KG1 (cell line): ENCODE measurements around the gene PCDHA1.
"Not testable (repeated sequence)": the region's sequence is repeated elsewhere in the genome, so short reads cannot be mapped to it uniquely, and the experiment has no call there.

Source experiments
- DNase-seq: peaks from one replicate; lab custom pipeline; 2025; lab: John Stamatoyannopoulos, UW

The PCDHA1 gene

DNA sequence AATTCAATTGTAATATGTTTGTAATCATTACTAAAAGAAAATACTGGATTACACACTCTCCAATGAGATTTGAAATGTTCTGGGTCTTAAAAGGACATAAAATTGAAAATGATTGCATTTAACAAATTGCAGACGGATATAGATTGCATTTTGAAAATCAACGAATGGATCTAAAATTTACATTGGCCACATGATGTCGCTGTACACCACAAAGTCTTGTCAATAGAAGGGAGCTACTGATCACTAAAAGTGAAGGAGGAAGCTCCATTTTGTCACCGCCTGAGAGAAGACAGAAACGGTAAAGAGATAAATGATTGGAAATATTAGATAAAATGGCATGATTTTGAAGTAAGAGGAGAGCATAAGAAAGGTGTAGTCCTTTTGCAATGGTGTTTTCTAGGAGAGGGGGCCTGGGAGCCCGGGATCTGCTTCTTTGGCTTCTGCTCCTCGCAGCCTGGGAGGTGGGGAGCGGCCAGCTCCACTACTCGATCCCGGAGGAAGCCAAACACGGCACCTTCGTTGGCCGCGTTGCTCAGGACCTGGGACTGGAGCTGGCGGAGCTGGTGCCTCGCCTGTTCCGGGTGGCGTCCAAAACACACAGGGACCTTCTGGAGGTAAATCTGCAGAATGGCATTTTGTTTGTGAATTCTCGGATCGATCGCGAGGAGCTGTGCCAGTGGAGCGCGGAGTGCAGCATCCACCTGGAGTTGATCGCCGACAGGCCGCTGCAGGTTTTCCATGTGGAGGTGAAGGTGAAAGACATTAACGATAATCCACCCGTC, at the start of gene PCDHA1:
Gene PCDHA1 (plus strand): TSS at position 236 of the 782 bp plus-strand sequence.
- no peak for DNase-seq

DNA sequence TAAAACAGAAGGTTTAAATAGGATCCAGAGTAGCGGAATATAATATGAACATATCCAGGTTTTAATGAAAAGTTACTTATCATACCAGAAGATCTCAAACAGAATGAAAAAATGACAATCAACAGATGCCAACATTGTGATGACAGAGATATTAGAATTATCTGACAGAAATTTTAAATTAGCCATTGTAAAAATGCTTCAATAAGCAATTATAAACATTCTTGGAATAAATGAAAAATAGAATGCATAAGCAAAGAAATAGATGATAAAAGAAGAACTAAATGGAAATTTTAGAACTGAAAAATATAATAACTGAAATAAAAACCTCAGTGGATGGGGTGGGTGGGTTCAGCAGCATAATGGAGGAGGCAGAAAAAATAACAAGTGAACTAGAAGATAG, 48.5 kb upstream of the PCDHA1 start:
- no peak for DNase-seq

DNA sequence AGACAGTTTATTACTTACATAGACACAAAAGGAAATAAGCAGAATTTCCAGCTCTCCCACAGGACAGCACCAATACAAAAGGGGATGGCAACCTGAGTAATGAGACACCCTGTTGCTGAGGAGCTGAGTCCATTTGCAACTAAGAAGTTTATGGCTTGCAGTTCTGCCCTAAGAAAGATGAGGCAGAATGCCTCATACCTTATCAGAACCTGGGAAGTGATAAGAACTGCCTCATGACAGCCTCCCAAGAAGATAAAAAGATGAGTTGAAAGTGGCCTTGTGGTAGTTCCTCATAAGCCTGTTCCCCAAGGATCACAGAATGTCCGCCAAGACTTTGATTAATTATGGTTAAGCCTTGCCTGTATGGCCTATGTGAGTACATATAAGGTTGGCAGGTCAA, 44.0 kb upstream of the PCDHA1 start:
- no peak for DNase-seq

DNA sequence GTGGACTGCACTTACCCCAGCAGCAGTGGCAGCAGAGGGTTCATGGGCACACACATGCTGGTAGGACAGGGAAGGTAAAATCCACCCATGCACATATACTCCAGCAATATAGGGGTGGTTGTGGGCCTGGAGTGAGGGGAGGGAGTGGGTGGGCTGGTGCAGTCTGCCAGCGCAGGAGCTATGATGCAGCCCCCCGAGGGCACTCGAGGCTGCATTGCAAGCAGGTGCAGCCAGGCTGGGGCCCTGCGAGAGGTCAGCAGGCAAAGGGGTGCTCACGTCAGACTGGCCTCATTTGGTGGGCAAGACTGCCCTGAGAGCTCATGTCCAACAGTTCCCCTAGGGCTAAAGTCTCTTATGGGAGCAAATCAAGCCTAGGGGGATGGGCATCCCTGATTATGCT, 32.4 kb upstream of the PCDHA1 start:
- DNase-seq: no peak

DNA sequence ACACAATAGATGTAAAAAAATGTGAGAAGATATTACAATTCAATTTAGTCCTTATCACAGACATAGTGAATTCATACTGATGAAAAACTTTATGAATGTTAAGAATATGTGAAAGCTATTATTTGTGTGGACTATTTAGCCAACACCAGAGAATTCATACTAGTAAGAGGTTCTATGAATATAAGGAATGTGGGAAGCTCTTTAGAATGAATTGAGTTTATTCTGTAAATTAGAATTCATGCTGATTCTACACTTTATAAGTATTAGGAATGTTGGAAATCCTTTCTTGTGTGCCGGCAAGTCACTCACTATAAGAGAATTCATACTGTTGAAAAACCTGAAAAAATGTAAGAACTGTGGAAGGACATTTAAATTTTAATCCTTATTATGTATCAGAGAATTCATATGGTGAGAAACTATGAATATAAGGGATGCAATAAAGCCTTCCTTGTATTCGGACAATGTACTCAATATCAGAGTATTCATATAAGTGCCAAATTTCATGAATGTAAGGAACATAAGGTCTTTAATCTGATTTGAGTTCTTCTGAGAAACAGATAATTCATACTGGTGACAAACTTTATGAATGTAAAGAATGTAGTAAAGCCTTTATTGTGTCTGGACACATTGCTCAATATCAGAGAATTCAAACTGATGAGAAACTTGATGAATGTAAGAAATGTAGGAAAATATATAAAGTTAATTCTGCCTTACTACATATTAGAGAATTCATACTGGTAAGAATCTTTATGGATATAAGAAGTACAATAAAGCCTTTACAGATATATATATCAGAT, 21.6 kb upstream of the PCDHA1 start:
- DNase-seq: no peak

DNA sequence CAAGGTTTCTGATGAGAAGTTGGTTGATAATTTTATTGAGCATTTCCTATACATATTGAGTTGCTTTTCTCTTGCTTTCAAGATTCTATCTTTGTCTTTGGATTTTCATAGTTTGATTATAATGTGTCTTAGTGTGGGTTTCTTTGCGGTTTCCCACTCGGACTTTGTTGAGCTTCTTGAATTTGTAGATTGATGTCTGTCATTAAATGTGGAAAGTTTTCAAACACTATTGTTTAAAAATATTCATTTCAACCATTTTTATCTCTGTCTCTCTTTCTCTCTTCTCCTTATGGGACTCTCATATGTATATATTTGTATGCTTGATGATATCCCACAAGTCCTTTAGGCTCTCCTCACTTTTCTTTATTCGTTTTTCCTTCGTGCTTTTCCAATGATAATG, 18.5 kb upstream of the PCDHA1 start:
- no peak for DNase-seq

DNA sequence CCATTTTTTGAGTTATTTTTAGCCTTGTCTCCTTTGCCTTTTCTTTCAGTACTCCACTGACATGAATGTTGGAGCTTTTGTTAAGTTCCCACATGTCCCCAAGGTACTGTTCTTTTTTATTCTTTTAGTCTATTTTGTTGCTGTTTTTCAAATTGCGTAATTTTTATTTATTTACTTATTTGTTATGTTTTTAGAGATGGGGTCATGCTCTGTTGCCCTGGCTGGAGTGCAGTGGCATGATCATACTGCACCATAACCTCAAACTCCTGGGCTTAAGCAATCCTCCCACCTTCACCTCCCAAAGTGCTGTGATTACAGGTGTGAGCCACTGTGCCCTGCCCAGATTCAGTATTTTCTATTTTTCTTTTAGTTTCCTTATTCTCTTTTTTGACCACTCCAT, 5.4 kb upstream of the PCDHA1 start:
- no peak for DNase-seq

DNA sequence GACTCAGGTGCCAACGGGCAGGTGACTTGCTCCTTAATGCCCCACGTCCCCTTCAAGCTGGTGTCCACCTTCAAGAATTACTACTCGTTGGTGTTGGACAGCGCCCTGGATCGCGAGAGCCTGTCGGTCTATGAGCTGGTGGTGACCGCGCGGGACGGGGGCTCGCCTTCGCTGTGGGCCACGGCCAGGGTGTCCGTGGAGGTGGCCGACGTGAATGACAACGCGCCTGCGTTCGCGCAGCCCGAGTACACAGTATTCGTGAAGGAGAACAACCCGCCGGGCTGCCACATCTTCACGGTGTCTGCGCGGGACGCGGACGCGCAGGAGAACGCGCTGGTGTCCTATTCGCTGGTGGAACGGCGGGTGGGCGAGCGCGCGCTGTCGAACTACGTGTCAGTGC, 1.5 kb downstream of the PCDHA1 start:
- DNase-seq: not testable (repeated sequence)

DNA sequence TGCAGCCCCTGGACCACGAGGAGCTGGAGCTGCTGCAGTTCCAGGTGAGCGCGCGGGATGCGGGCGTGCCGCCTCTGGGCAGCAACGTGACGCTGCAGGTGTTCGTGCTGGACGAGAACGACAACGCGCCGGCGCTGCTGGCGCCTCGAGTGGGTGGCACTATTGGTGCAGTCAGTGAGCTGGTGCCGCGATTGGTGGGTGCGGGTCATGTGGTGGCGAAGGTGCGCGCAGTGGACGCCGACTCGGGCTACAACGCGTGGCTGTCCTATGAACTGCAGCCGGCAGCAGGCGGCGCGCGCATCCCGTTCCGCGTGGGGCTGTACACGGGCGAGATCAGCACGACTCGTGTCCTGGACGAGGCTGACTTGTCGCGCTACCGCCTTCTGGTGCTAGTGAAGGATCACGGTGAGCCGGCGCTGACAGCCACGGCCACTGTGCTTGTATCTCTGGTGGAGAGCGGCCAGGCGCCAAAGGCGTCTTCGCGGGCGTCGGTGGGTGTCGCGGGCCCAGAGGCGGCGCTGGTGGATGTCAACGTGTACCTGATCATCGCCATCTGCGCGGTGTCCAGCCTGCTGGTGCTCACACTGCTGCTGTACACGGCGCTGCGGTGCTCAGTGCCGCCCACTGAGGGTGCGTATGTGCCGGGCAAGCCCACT, 2.0 kb downstream of the PCDHA1 start:
- DNase-seq: not testable (repeated sequence)

DNA sequence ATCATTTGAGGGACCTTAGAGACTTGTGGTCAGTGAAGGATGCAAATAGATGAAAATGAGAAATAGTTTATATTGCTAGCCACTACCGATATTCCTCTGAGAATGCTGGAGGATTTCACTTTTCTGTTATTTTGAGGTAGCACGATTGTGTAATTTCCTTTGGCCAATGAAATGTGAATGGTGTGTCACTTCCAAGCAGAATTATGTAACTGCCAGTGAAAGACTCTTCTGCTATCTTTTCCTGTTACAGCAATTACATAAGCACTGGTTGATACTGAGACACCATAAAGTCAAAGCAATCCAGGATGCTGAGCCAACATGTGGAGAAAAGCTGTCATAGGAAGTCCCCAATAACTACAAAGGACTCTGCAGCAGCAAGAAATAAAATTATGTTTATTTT, 5.1 kb downstream of the PCDHA1 start:
- DNase-seq: no peak

DNA sequence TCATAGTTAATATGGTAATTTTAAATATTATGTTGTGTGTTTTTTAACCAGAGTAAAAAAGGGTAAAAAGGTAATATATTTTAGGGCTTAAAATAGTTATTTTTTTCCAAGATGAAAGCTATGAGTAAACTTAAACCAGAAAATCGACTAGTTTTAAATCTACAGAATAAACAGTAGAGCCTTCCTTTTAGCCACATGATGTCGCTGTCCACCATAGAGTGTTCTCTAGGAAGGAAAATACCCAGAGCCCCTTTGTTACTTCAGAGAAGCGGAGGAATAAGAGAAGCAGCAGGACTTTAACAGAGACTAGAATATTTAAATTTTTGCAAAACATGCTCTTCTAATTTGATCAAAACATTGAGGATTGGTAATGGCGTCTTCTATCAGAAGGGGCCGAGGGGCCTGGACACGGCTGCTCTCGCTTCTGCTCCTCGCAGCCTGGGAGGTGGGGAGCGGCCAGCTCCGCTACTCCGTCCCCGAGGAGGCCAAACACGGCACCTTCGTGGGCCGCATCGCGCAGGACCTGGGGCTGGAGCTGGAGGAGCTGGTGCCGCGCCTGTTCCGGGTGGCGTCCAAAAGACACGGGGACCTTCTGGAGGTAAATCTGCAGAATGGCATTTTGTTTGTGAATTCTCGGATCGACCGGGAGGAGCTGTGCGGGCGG, 8.8 kb downstream of the PCDHA1 start, which contains the start of gene PCDHA2:
Gene PCDHA2 (plus strand): TSS at position 258 of the 664 bp plus-strand sequence.
- DNase-seq: no peak

DNA sequence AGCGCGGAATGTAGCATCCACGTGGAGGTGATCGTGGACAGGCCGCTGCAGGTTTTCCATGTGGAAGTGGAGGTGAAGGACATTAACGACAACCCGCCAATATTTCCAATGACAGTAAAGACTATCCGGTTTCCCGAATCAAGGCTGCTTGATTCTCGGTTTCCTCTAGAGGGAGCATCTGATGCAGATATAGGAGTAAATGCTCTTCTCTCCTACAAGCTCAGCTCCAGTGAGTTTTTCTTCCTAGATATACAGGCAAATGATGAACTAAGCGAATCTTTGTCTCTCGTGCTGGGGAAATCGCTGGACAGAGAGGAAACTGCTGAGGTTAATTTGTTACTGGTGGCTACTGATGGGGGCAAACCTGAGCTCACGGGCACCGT, 9.3 kb downstream of the PCDHA1 start:
- no peak for DNase-seq

DNA sequence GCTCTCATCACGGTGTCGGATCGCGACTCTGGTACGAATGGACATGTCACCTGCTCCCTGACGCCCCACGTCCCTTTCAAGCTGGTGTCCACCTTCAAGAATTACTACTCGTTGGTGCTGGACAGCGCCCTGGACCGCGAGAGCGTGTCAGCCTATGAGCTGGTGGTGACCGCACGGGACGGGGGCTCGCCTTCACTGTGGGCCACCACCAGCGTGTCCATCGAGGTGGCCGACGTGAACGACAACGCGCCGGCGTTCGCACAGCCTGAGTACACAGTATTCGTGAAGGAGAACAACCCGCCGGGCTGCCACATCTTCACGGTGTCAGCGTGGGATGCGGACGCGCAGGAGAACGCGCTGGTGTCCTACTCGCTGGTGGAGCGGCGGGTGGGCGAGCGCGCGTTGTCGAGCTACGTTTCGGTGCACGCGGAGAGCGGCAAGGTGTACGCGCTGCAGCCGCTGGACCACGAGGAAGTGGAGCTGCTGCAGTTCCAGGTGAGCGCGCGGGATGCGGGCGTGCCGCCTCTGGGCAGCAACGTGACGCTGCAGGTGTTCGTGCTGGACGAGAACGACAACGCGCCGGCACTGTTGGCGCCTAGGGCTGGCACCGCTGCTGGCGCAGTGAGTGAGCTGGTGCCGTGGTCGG, 10.3 kb downstream of the PCDHA1 start:
- not testable (repeated sequence) for DNase-seq

DNA sequence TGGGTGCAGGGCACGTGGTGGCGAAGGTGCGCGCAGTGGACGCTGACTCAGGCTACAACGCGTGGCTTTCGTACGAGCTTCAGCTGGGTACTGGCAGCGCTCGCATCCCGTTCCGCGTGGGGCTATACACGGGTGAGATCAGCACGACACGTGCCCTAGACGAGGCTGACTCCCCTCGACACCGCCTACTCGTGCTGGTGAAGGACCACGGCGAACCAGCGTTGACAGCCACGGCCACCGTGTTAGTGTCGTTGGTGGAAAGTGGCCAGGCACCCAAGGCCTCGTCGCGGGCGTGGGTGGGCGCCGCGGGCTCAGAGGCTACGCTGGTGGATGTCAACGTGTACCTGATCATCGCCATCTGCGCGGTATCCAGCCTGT, 10.8 kb downstream of the PCDHA1 start:
- no peak for DNase-seq

DNA sequence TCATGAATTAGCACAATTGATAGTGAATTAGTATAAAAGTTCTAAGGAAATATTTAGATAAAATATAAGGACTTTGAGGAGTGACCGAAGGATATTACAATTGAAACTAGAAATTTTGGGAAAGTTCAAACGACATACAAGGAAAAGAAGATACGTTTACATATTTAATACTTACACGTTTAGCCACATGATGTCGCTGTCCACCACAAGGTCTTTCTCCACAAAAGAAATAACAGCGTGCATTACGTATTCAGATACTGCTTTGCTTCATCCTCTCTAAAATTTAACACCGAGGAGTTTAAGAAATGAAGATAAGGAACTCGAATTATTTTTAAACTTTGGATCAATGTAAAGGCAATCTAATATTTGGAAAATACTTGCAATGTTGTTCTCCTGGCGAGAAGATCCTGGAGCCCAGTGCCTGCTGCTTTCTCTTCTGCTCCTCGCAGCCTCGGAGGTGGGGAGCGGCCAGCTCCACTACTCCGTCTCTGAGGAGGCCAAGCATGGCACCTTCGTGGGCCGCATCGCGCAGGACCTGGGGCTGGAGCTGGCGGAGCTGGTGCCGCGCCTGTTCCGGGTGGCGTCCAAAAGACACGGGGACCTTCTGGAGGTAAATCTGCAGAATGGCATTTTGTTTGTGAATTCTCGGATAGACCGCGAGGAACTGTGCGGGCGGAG, 15.0 kb downstream of the PCDHA1 start, which contains the start of gene PCDHA3:
Gene PCDHA3 (plus strand): TSS at position 242 of the 678 bp plus-strand sequence.
- DNase-seq: no peak

DNA sequence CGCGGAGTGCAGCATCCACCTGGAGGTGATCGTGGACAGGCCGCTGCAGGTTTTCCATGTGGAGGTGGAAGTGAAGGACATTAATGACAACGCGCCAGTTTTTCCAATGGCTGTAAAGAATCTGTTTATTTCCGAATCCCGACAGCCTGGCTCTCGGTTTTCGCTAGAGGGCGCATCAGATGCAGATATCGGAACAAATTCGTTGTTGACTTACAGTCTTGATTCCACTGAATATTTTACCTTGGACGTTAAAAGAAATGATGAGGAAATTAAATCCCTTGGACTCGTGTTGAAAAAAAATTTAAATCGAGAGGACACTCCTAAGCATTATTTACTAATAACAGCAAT, 15.5 kb downstream of the PCDHA1 start:
- DNase-seq: no peak

DNA sequence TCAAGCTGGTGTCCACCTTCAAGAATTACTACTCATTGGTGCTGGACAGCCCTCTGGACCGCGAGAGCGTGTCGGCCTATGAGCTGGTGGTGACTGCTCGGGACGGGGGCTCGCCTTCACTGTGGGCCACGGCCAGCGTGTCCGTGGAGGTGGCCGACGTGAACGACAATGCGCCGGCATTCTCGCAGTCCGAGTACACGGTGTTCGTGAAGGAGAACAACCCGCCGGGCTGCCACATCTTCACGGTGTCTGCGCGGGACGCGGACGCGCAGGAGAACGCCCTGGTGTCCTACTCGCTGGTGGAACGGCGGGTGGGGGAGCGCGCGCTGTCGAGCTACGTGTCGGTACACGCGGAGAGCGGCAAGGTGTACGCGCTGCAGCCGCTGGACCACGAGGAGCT, 16.4 kb downstream of the PCDHA1 start:
- DNase-seq: not testable (repeated sequence)

DNA sequence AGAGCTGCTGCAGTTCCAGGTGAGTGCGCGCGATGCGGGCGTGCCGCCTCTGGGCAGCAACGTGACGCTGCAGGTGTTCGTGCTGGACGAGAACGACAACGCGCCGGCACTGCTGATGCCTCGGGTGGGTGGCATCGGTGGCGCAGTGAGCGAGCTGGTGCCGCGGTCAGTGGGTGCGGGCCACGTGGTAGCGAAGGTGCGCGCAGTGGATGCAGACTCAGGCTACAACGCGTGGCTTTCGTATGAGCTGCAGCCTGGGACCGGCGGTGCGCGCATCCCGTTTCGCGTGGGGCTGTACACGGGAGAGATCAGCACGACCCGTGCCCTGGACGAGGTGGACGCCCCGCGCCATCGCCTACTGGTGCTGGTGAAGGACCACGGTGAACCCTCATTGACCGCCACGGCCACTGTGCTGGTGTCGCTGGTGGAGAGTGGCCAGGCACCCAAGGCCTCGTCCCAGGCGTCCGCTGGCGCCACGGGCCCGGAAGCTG, 16.9 kb downstream of the PCDHA1 start:
- DNase-seq: no peak

DNA sequence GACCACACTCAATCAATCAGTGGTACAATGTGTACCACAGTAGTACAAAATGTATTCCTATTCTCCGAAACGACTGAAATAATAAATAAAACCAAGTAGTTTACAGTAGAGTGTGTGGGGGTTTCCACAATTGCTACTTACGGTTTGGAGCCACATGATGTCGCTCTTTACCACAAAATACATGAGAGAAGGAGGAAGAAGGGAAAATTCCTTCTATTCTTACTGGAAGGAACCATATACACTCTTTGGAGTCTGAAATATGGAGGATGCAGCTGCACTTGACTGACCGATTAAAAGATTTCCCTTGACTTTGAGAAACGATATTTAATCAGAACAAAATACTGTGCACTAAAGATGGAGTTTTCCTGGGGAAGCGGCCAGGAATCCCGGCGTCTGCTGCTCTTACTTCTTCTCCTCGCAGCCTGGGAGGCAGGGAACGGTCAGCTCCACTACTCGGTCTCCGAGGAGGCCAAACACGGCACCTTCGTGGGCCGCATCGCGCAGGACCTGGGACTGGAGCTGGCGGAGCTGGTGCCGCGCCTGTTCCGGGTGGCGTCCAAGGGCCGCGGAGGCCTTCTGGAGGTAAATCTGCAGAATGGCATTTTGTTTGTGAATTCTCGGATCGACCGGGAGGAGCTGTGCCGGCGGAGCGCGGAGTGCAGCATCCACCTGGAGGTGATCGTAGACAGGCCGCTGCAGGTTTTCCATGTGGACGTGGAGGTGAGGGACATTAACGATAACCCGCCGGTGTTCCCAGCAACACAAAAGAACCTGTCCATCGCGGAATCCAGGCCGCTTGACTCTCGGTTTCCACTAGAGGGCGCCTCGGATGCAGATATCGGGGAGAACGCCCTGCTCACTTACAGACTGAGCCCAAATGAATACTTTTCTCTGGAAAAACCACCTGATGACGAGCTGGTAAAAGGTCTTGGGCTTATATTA, 21.2 kb downstream of the PCDHA1 start, which contains the start of gene PCDHA4:
Gene PCDHA4 (plus strand): TSS at position 235 of the 942 bp plus-strand sequence.
- DNase-seq: peak; percentile 2
